HAP-1 (cell line): Measurements from ENCODE around the gene MAP1S.
A peak's percentile ranks its signal among the peaks of the same experiment; 100 is the strongest.
"Not testable (repeated sequence)": the region's sequence is repeated elsewhere in the genome, so short reads cannot be mapped to it uniquely, and the experiment has no call there.

Source experiments
- DNase-seq, 2 experiments: peaks; one replicate each; pipeline ENCODE4 v3.0.0-alpha.2; 2016 to 2020; ENCODE audit warnings: low spot score in 2 of 2
- H3K27me3 ChIP-seq: fragments of 250-450 bp; sonication (Bioruptor Pico); 2 replicates; pipeline ENCODE4 v1.5.1; 2020; ENCODE audit warnings: low read depth, mild to moderate bottlenecking, moderate library complexity
- H3K36me3 ChIP-seq: fragments of 250-450 bp; sonication (Bioruptor Pico); replicated peaks from 2 replicates; pipeline ENCODE4 v1.5.1; 2020; ENCODE audit warnings: mild to moderate bottlenecking
- H3K4me1 ChIP-seq: fragments of 250-450 bp; sonication (Bioruptor Pico); 2 replicates; pipeline ENCODE4 v1.5.1; 2020; ENCODE audit warnings: mild to moderate bottlenecking
- H3K4me3 ChIP-seq: fragments of 250-450 bp; sonication (Bioruptor Pico); 2 replicates; pipeline ENCODE4 v1.5.1; 2020; ENCODE audit warnings: mild to moderate bottlenecking, moderate library complexity
- H3K9me3 ChIP-seq: fragments of 250-450 bp; sonication (Bioruptor Pico); 2 replicates; pipeline ENCODE4 v1.5.1; 2020; ENCODE audit warnings: mild to moderate bottlenecking, moderate library complexity
- in situ Hi-C: fragments of 300-500 bp; cut with MboI; formaldehyde crosslinking; loops from 3 replicates; pipeline ENCODE4 v1.14.3; 2020; ENCODE audit warnings: low sequenced_read_pairs, inconsistent platforms, mixed read lengths

MAP1S gene

GRCh38 chr19:17775245-17775927, 56.1 kb downstream of the MAP1S start:
- peak; percentile 31 to 84 for DNase-seq
- in situ Hi-C loops, result no loop called here

GRCh38 chr19:17775991-17776803, 56.9 kb downstream of the MAP1S start:
- Histone ChIP-seq H3K27me3 (no peaks in the 10 kb centered on the region), H3K4me1 (no peaks in the 10 kb centered on the region), H3K4me3 (no peak overlapping the region), H3K36me3 (peaks cover 4% of the 10 kb centered on the region; the same call in 1 of the 2 replicates), H3K9me3 (no peaks in the 10 kb centered on the region)
- DNase-seq, result no peak
- in situ Hi-C loops, result no loop called here

More at GRCh38 chr19:17775245-17775927, 56.1 kb downstream of the MAP1S start:
- Histone ChIP-seq H3K27me3 (no peaks in the 10 kb centered on the region), H3K4me1 (no peaks in the 10 kb centered on the region), H3K4me3 (no peak overlapping the region), H3K9me3 (no peaks in the 10 kb centered on the region), H3K36me3 (peaks cover 4% of the 10 kb centered on the region; the same call in 1 of the 2 replicates)

GRCh38 chr19:17777840-17778239, 58.6 kb downstream of the MAP1S start:
- H3K4me1 ChIP-seq, H3K36me3 ChIP-seq, H3K27me3 ChIP-seq, DNase-seq, H3K9me3 ChIP-seq, in situ Hi-C loops, H3K4me3 ChIP-seq: not testable (repeated sequence)

- Histone ChIP-seq H3K27me3 (no peaks in the 10 kb centered on the region), H3K9me3 (no peaks in the 10 kb centered on the region), H3K4me1 (no peaks in the 10 kb centered on the region), H3K36me3 (no peaks in the 10 kb centered on the region), H3K4me3 (no peak overlapping the region)
- DNase-seq, result peak; percentile 29 to 87
- in situ Hi-C loops, result no loop called here
These were observed 59.1 kb downstream of the MAP1S start for GRCh38 chr19:17778251-17778967.

GRCh38 chr19:17778968-17779929, 60.0 kb downstream of the MAP1S start:
- no peak overlapping the region for H3K4me3 ChIP-seq
- no peaks in the 10 kb centered on the region for H3K27me3 ChIP-seq
- no peaks in the 10 kb centered on the region for H3K4me1 ChIP-seq
- H3K9me3 ChIP-seq, result no peaks in the 10 kb centered on the region
- DNase-seq, result peak; percentile 24 to 71
- H3K36me3 ChIP-seq, result no peaks in the 10 kb centered on the region
- in situ Hi-C loops, result no loop called here

GRCh38 chr19:17780781-17781180, 61.5 kb downstream of the MAP1S start:
- Histone ChIP-seq H3K36me3 (0 out of 2 replicates have a peak, but pooled peaks cover 3% of the 10 kb centered on the region), H3K9me3 (no peaks in the 10 kb centered on the region), H3K4me1 (no peaks in the 10 kb centered on the region), H3K27me3 (no peaks in the 10 kb centered on the region), H3K4me3 (no peak overlapping the region)
- in situ Hi-C loops, result no loop called here
- DNase-seq, result no peak

GRCh38 chr19:17783721-17784120, 64.4 kb downstream of the MAP1S start:
- H3K9me3 ChIP-seq, H3K27me3 ChIP-seq, H3K36me3 ChIP-seq, DNase-seq, in situ Hi-C loops, H3K4me3 ChIP-seq, H3K4me1 ChIP-seq: not testable (repeated sequence)
